Measurements from ENCODE around the gene CPN2. TPM values are rescaled to one million over a fixed set of nuclear protein-coding genes. Genes with fewer than 3 reads are reported as not detected.

CPN2 gene
- total and polyA plus RNA-seq, 2 of the 13 experiments (the other 11 are each of a cell fraction or from before 2014, with no cell fraction given): 26.7 to 27.7 TPM

GRCh38 chr3:194315088-194315964 is 35.8 kb downstream of the CPN2 start (continued):
- TF ChIP-seq REST (IDR thresholded peaks at IDR 0.05; ENCODE audit: borderline replicate concordance in 1 of 2, low read depth in 1 of 2, low read length in 2 of 2): no peak
- TF ChIP-seq ZNF777 (CRISPR knock-in tag; IDR thresholded peaks at IDR 0.05): peak; percentile 95
- no peak for TF ChIP-seq TRIM22 (IDR thresholded peaks at IDR 0.05)
- no peak for TF ChIP-seq ZNF737 (CRISPR knock-in tag; IDR thresholded peaks at IDR 0.05; ENCODE audit: borderline replicate concordance)
- TF ChIP-seq SMARCC2 (IDR thresholded peaks at IDR 0.05): no peak
- TF ChIP-seq CREBL2 (CRISPR knock-in tag; IDR thresholded peaks at IDR 0.05; ENCODE audit: borderline replicate concordance): no peak
- TF ChIP-seq ZFP1 (CRISPR knock-in tag; IDR thresholded peaks at IDR 0.05): no peak
- TF ChIP-seq TOE1 (CRISPR knock-in tag; IDR thresholded peaks at IDR 0.05): 0 out of 2 replicates have a peak, but pooled peaks have one; percentile 64
- peak; percentile 72; the same call in 1 of the 2 replicates for TF ChIP-seq ZNF451 (CRISPR knock-in tag; IDR thresholded peaks at IDR 0.05)
- TF ChIP-seq STAT6 (CRISPR knock-in tag; IDR thresholded peaks at IDR 0.05; ENCODE audit: borderline replicate concordance): 0 out of 2 replicates have a peak, but pooled peaks have one; percentile 54
- no peak for TF ChIP-seq KAT2B (IDR thresholded peaks at IDR 0.05; ENCODE audit: borderline replicate concordance, low read depth, low read length)
- no peak for TF ChIP-seq SMAD1 (CRISPR knock-in tag; IDR thresholded peaks at IDR 0.05; ENCODE audit: borderline replicate concordance, low read depth)
- TF ChIP-seq HNRNPLL (IDR thresholded peaks at IDR 0.05; ENCODE audit: low read depth, low read length, poor library complexity, severe bottlenecking): peak; percentile 44
- no peak for TF ChIP-seq RFX3 (CRISPR knock-in tag; IDR thresholded peaks at IDR 0.05)
- peak; percentile 63; the same call in 1 of the 2 replicates for TF ChIP-seq ZNF501 (CRISPR knock-in tag; IDR thresholded peaks at IDR 0.05)
- peak; percentile 74; the same call in 1 of the 2 replicates for TF ChIP-seq ZMYM3 (CRISPR knock-in tag; IDR thresholded peaks at IDR 0.05)
- TF ChIP-seq TAF1 (CRISPR knock-in tag; IDR thresholded peaks at IDR 0.05): 0 out of 2 replicates have a peak, but pooled peaks have one; percentile 29
- 0 out of 2 replicates have a peak, but pooled peaks have one; percentile 28 for TF ChIP-seq MXD4 (CRISPR knock-in tag; IDR thresholded peaks at IDR 0.05)
- no peak for TF ChIP-seq FOXM1 (CRISPR knock-in tag; IDR thresholded peaks at IDR 0.05)
- no peak for TF ChIP-seq KLF13 (CRISPR knock-in tag; IDR thresholded peaks at IDR 0.05)
- TF ChIP-seq NFYC (CRISPR knock-in tag; IDR thresholded peaks at IDR 0.05): no peak
- peak; percentile 52; the same call in 1 of the 2 replicates for TF ChIP-seq ZFX (CRISPR knock-in tag; IDR thresholded peaks at IDR 0.05; ENCODE audit: low read depth)
- TF ChIP-seq ZNF672 (CRISPR knock-in tag; IDR thresholded peaks at IDR 0.05): no peak
